Kidney epithelial cell (primary cell): Measurements from ENCODE around the gene TAAR2. TPM values are rescaled to one million over a fixed set of nuclear protein-coding genes. Genes with fewer than 3 reads are reported as not detected.

Source experiments
- DNase-seq: peaks from one replicate; pipeline ENCODE4 v3.0.0-alpha.2; 2010; ENCODE audit warnings: low read depth
- H3K27me3 ChIP-seq: 2 replicates; pipeline ENCODE4 v1.6.0; 2011; ENCODE audit warnings: low read length; ENCODE audit not compliant: control insufficient read depth, insufficient read depth
- H3K36me3 ChIP-seq: 2 replicates; pipeline ENCODE4 v1.5.1; 2011; ENCODE audit warnings: low read length; ENCODE audit not compliant: control insufficient read depth, insufficient read depth
- H3K4me3 ChIP-seq: 2 replicates; pipeline ENCODE4 v1.5.1; 2011; ENCODE audit warnings: low read depth, mild to moderate bottlenecking, control low read depth, low read length
- CTCF ChIP-seq: IDR thresholded peaks from 2 replicates; pipeline ENCODE4 v1.5.1; 2011; ENCODE audit warnings: mild to moderate bottlenecking, moderate library complexity, low read length, control low read depth, inconsistent platforms; ENCODE audit not compliant: insufficient read depth, poor library complexity, severe bottlenecking
- total RNA-seq: library from RNA; depleted of rRNA; stranded (reverse); fragments of >200 nt; gene quantifications from 2 replicates; pipeline ENCODE4 v1.2.3, GENCODE V29; 2015

TAAR2 gene
- total RNA-seq, 1 donor from 2014 or later, result not detected

GRCh38 chr6:132664309-132665034 is 40.4 kb upstream of the TAAR2 start:
- Histone ChIP-seq H3K27me3 (no peaks in the 10 kb centered on the region), H3K36me3 (no peaks in the 10 kb centered on the region), H3K4me3 (no peak overlapping the region)
- no peak for DNase-seq
- no peak for TF ChIP-seq CTCF

DNA sequence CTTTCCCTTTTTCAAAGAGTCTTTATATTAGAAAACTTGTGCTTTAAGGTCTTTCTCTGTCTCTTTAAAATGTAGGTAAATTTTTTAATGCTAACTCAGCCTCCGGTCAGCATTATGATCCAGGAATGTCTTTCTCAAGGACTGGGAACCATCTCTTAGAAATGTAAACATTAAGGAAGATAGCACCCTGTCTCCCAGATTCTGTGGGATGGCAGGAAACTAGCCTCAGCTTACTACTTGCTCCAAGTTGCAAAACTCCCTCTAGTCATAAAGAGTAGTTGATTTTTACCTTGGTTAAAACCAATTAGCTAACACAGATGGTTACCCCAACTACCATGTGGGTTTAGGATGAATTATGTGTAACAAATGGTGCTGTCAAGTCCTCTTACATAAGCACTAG is 39.6 kb upstream of the TAAR2 start:
- DNase-seq, result no peak
- Histone ChIP-seq H3K27me3 (no peaks in the 10 kb centered on the region), H3K36me3 (no peaks in the 10 kb centered on the region), H3K4me3 (no peak overlapping the region)
- no peak for TF ChIP-seq CTCF

GRCh38 chr6:132661906-132662305 is 37.8 kb upstream of the TAAR2 start:
- no peak for TF ChIP-seq CTCF
- Histone ChIP-seq H3K27me3 (no peaks in the 10 kb centered on the region), H3K36me3 (no peaks in the 10 kb centered on the region), H3K4me3 (no peak overlapping the region)
- DNase-seq, result no peak

- no peak within 1 kb of the TSS for H3K4me3 ChIP-seq
- no peak for TF ChIP-seq CTCF
- H3K36me3 ChIP-seq, result no peaks in the 10 kb centered on the region
- DNase-seq, result no peak
- H3K27me3 ChIP-seq, result no peaks in the 10 kb centered on the region
These were observed 35.0 kb upstream of the TAAR2 start, which contains the start of gene TAAR1 for GRCh38 chr6:132659082-132659481. Gene TAAR1, minus strand, starts transcription at chr6:132659182. Its CDS starts 13,179 bp downstream, at chr6:132646003.

DNA sequence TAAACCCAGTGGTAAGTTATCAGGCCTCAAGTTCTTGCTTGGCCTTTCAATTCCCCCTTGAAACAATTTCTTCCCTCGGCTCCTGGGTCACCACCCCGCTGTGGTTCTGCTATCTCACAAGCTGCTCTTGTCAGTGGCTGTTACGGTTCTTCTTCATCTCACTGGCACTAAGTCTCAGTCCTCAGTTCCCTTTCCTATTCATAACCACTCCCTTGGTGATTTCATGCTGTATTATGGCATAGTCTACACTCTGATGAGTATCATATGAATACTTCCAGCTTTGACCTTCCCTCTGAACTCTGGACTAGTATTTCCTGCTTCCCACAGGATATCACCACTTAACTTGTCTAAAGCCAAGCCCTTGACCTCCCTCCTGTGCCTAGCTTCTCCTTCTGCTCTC is 27.0 kb upstream of the TAAR2 start:
- Histone ChIP-seq H3K27me3 (no peaks in the 10 kb centered on the region), H3K4me3 (no peak overlapping the region), H3K36me3 (no peaks in the 10 kb centered on the region)
- no peak for TF ChIP-seq CTCF
- DNase-seq, result no peak

GRCh38 chr6:132650429-132650828 is 26.4 kb upstream of the TAAR2 start:
- H3K27me3 ChIP-seq, result no peaks in the 10 kb centered on the region
- DNase-seq, result peak; percentile 10
- no peak for TF ChIP-seq CTCF
- no peaks in the 10 kb centered on the region for H3K36me3 ChIP-seq
- no peak overlapping the region for H3K4me3 ChIP-seq
